WTC11 (cell line): ENCODE data around the gene GFRA1.

Experiments used
- ATF3 ChIP-seq: sonication (generic); formaldehyde crosslinking; conservative IDR thresholded peaks from 2 replicates; pipeline ENCODE4 v1.8.1; 2022; ENCODE audit warnings: mild to moderate bottlenecking, missing genetic modification reagents
- CTCF ChIP-seq: fragments of 200-600 bp; IDR thresholded peaks from 2 replicates; pipeline ENCODE4 v1.8.0; 2022; ENCODE audit warnings: antibody characterized with exemption

GRCh38 chr10:116030576-116030975 lies 242.4 kb downstream of the GFRA1 start:
- TF ChIP-seq CTCF (no peak), ATF3 (CRISPR knock-in tag) (no peak)
